SK-N-MC (cell line): ENCODE data around the gene MAGI2.

ENCODE experiments used
- EZH2 ChIP-seq: fragments of 200-600 bp; sonication (generic); IDR thresholded peaks from one replicate; pipeline ENCODE4 v1.6.1; 2017; ENCODE audit warnings: antibody characterized with exemption
- FOXP2 ChIP-seq: optimal IDR thresholded peaks from 2 replicates; pipeline ENCODE3; 2011; ENCODE audit warnings: mild to moderate bottlenecking, moderate library complexity; ENCODE audit not compliant: insufficient read depth; ENCODE audit errors: extremely low read length, control extremely low read depth
- POLR2AphosphoS5 ChIP-seq: IDR thresholded peaks from 2 replicates; pipeline ENCODE4 v1.6.1; 2012; ENCODE audit warnings: mild to moderate bottlenecking, low read depth, low read length, borderline replicate concordance

- TF ChIP-seq POLR2AphosphoS5 (no peak), EZH2 (no peak), FOXP2 (no peak)
These were observed 909.5 kb downstream of the MAGI2 start for GRCh38 chr7:78543976-78544375.
